Hematopoietic multipotent progenitor cell treated with erythropoietin and hydrocortisone succinate and interleukin-3 and kit ligand, for 6 days (in vitro differentiated cells): ENCODE results near the gene NCEH1.
"Not testable (repeated sequence)": the region's sequence is repeated elsewhere in the genome, so short reads cannot be mapped to it uniquely, and the experiment has no call there.

Experiments
- DNase-seq: peaks from one replicate; pipeline ENCODE4 v3.0.0-alpha.2; 2015

Gene NCEH1

GRCh38 chr3:172607305-172608121 lies 103.4 kb downstream of the NCEH1 start:
- DNase-seq: no peak

GRCh38 chr3:172606021-172606420 lies 104.8 kb downstream of the NCEH1 start:
- DNase-seq: no peak

DNA sequence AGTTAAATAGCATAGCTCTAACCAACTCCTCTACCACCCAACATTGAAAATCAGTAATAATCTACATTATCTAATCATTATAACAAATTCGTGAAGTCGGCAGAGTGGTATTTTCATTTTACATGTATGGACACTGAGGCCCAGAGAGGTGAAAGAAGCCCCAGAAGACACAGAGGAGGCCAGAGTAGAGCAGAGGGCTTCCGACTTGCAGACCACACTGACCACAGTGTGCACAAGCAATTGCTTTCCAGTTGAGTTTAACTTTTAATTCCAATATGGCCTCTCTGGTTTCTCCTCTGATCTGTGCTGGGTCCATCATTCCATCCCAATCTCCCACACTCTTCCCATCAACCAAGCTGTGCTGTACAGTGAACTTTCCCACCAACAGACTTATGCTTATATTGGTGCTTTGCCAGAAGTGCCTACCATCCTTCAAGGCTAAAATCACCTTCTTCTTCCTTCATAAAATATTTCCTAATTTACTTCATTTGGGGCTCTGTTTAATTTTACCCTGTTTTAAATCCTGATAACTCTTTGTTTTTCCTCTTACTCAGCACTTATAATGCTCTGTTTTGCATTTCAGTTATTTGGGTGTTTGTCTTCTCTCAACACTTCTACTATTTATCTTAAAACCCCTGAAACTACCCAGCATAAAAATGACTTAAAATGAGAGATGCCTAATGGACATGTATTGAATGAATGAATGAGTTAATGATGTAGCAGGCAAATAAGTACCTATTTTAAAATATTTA lies 105.8 kb downstream of the NCEH1 start:
- DNase-seq: no peak

GRCh38 chr3:172601066-172601832 lies 109.6 kb downstream of the NCEH1 start:
- DNase-seq: no peak

- DNase-seq: no peak
Observed at GRCh38 chr3:172600644-172601065, 110.2 kb downstream of the NCEH1 start.

DNA sequence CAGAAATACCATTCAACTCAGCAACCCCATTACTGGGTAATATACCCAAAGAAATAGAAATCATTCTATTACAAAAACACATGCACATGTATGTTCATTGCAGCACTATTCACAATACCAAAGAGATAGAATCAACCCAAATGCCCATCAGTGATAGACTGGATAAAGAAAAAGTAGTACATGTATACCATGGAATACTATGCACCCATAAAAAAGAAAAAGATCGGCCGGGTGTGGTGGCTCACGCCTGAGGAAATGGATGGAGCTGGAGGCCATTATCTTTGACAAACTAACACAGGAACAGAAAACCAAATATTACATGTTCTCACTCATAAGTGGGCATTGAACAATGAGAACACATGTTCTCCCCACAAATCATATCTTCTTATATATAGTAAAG lies 112.0 kb downstream of the NCEH1 start:
- no peak for DNase-seq

DNA sequence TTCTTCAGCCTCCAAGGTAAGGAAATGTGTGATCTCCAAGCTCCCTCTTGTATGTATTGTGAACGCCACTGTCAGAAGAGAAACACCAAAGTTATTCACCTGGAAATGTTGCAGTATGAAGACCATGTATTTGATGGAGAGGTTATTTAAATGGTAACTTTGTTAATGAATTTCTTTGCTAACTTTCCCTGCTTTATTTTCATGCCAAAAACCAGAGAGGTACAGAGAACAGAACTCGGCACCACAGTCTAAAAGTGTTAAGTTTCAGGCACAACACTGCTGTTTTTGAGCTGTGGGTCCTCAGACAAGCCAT lies 114.5 kb downstream of the NCEH1 start:
- DNase-seq: no peak

DNA sequence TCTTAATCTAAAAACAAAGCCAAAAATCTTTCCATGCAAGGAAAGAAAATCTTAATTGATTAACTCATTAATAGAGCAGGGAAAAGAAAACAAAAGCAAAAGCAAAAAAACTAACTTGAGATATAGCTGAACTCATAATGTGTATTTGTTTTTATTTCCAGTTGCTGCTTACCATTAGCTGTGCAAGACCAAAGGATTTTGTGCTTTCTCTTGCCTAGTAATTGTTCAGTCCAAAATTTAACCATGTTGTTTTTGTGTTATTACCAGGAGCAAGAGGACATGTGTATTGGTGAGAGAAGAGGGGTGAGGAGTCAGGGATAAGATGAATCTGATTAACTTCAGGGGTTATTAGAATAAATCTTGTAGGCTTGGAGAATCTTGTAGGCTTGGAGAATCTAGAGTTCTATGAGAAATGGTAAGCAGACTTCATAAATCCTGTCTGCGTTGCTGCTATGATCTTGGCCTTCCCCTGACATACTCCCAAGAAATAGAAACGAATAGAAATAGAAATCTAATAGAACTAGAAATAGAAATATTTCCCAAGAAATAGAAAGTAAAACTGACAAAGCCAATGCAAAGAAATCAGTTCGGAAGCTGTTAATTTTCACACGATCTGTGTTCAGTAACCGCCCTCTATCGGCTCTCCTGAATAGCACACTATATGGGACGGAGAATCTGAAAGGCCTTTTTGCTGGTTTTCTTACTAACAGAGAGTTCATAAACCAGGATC lies 115.0 kb downstream of the NCEH1 start:
- peak; percentile 91 for DNase-seq

DNA sequence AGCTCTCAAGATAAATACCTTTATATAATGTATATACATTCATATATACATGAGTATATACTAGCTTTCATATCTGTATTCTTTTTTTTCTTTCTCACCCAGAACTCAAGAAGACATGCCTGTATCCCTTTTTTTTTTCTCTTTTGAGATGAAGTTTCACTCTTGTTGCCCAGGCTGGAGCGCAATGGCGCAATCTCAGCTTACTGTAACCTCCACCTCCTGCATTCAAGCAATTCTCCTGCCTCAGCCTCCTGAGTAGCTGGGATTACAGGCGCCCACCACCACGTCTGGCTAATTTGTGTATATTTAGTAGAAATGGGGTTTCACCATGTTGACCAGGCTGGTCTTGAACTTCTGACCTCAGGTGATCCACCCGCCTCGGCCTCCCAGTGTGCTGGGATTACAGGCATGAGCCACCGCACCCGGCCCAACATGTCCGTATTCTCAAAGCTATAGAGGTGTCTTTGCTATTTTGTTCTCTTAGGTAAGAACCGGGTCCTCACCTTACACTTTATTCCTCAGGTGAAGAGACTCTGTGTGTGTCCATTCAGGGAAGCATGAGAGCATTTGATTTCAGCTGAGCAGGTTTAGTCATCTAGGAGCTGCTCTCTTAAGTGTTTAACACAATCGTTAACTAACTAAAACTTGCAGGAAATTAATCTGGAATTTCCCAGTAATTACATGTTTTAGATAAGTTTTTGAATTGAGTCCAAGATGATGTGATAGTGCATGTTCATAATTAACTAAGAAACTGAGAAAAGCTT lies 115.8 kb downstream of the NCEH1 start:
- DNase-seq: not testable (repeated sequence)

DNA sequence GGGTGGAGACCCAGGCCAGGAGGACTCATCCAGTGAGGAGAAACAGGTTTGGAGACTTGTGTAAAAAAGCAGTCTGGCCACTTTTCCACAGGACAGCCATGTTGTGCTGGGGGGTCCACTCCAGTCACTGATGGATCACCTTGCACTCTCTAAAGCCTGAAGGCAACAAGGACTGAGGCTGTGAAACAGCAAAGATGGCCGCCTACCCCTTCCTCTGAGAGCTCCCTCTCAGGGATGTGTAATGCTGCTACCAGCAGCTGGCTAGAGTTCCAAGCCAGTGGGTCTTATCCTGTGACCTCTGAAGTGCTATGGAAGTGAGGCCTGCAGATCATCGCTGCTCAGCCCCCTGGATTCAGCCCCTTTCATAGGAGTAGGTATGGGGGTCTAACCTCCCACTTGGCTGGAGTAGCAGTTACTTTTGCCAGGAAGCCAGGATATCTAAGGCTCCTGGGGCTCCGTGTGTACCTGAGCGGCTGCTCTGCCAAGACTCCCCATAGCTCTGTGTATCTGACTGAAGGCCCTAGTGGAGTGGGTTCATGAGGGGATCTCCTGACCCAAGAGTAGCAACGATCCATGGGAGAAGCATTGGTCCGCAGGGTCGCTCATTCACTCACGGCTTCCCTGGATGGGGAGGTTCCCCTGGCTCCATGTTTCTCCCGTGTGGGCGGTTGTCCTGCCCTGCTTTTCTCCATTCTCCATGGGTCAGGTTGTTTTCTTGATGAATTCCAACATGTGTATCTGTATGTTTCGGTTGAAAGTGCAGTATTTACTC lies 117.8 kb downstream of the NCEH1 start:
- DNase-seq: no peak

- peak; percentile 71 for DNase-seq
Observed at GRCh38 chr3:172591876-172592771, 118.7 kb downstream of the NCEH1 start.

GRCh38 chr3:172591125-172591605 lies 119.7 kb downstream of the NCEH1 start:
- DNase-seq: peak; percentile 71

DNA sequence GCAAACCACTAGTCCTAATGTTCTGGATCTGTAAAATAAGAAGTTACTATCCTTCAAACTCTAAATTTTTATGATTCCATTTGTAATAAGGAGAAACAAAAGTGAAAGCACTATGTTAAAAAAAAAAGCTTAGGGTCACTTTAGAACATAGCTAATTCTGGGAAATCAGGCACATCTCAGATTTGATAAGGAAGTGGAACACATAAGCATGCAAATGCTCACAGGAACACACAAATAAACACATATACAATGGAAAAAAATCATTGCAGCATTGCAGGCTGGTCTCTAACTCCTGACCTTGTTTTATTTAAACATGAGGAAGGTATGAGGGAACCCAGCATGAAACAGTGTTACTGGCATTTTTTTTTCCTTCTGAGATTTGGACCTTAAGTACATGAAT lies 124.4 kb downstream of the NCEH1 start:
- DNase-seq: peak; percentile 39

DNA sequence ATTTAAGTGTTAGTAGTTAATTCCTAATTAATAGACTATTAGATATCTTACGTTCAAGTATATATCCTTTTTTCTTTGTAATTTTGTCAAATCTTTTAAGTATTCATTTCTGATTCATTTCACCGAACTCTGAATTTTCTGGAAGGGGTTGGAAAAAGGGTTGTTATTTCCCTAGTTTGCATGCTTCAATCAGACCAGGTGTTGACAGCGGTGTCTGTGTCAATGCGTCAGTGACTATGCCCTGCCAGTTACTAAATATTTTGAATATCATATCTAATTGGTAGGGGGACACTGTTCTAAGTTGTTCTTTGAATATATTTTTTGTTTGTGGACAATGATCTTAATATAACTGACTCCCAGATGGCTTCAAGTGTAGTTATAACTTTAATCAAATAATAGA lies 124.9 kb downstream of the NCEH1 start:
- no peak for DNase-seq

- no peak for DNase-seq
Observed at GRCh38 chr3:172582712-172583111, 128.2 kb downstream of the NCEH1 start.

- no peak for DNase-seq
Observed at GRCh38 chr3:172581757-172582166, 129.1 kb downstream of the NCEH1 start.

DNA sequence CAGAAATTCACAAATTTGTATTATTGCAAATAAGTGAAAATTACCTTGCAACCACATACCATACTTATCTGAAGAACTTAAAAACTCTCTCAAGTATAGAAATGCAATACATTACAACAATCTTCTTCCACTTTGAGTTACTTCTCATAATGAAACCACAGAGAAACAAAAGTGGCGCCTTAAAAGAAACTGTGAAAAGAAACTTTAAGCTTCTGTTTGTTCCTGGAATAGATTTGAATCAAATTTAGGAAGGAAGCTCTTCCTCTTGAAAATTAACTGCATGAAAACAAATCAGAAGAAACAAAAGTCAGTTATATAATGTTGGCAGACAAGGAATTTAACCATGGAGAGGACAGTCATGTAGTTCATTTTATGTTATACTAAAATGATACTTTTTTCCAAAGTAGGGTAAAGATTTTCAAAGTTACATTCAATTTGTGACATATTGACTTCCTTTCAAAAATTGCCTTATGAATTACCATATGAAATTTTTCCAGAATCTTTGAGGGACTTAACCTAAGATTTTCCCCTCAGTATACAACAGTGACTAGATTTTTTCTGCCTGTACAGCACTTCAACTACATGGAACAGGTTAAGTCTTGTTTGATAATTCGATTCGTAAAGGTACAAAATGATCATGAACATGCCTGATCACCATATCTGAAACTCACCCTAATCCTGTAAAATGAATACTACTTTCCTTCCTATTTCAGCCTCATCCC lies 130.0 kb downstream of the NCEH1 start:
- DNase-seq: peak; percentile 24
